Lung (tissue), 16 donors: ENCODE measurements around the gene CELF1. TPM values are rescaled to one million over a fixed set of nuclear protein-coding genes. Genes with fewer than 3 reads are reported as not detected.
A peak's percentile ranks its signal among the peaks of the same experiment; 100 is the strongest.

ENCODE experiments used
- ATAC-seq: fragments of 200-7000 bp; cut with Tn5 transposase; one replicate; pipeline ENCODE4 v1.9.1; 2020; ENCODE audit warnings: moderate number of reproducible peaks; ENCODE audit not compliant: insufficient read depth, low FRiP score
- DNase-seq, 3 donors: peaks; one replicate each; pipeline ENCODE4 v3.0.0-alpha.2; 2013 to 2017
- H3K27ac ChIP-seq, 2 donors: one replicate each; pipeline ENCODE4 v1.5.1; 2013; ENCODE audit warnings: mild to moderate bottlenecking in 2 of 2, moderate library complexity in 2 of 2, control low read depth in 1 of 2, inconsistent platforms in 1 of 2, low read depth in 1 of 2, low read length in 1 of 2
- H3K27me3 ChIP-seq, 3 donors: one replicate each; pipeline ENCODE4 v1.5.1; 2013; ENCODE audit warnings: low read length in 2 of 3; ENCODE audit not compliant: control insufficient read depth in 3 of 3, insufficient read depth in 3 of 3
- H3K36me3 ChIP-seq, 4 donors: one replicate each; pipeline ENCODE4 v1.5.1; 2013; ENCODE audit warnings: low read length in 4 of 4, mild to moderate bottlenecking in 1 of 4, moderate library complexity in 1 of 4; ENCODE audit not compliant: control insufficient read depth in 4 of 4, insufficient read depth in 4 of 4
- H3K4me1 ChIP-seq, 5 donors: one replicate each; pipeline ENCODE4 v1.5.1; 2013; ENCODE audit warnings: low read length in 5 of 5, mild to moderate bottlenecking in 2 of 5, moderate library complexity in 1 of 5; ENCODE audit not compliant: control insufficient read depth in 5 of 5, insufficient read depth in 5 of 5
- H3K4me3 ChIP-seq: one replicate; pipeline ENCODE4 v1.5.1; 2013; ENCODE audit warnings: mild to moderate bottlenecking, control low read depth, moderate library complexity
- H3K9ac ChIP-seq, 2 donors: one replicate each; pipeline ENCODE4 v1.5.1; 2013; ENCODE audit warnings: low read length in 2 of 2, control low read depth in 1 of 2; ENCODE audit not compliant: insufficient read depth in 1 of 2
- H3K9me3 ChIP-seq, 4 donors: one replicate each; pipeline ENCODE4 v1.5.1; 2013; ENCODE audit warnings: low read length in 3 of 4, mild to moderate bottlenecking in 1 of 4, moderate library complexity in 1 of 4; ENCODE audit not compliant: control insufficient read depth in 4 of 4, insufficient read depth in 3 of 4
- CTCF ChIP-seq: IDR thresholded peaks from 2 replicates; pipeline ENCODE4 v1.5.1; 2012; ENCODE audit warnings: mild to moderate bottlenecking; ENCODE audit errors: control extremely low read depth, extremely low read depth
- WGBS, 2 donors: extraction: QIAGEN DNeasy Blood & Tissue Kit; methylation state at CpG; one replicate each; pipeline ENCODE4 v1.1.7; 2013; 5-methylcytosine and 5-hydroxymethylcytosine counted together
- long read RNA-seq, 5 donors: transcript quantifications; one replicate each; lab custom pipeline, GENCODE V29; 2026
- polyA plus RNA-seq, 2 donors: library from polyadenylated mRNA; stranded (reverse); fragments of 200-250 nt; gene quantifications; one replicate each; pipeline ENCODE4 v1.2.1, GENCODE V29; 2013
- total RNA-seq, 2 donors: library from RNA; depleted of rRNA in 1 of 2; stranded (reverse); fragments of >200 nt in 1 of 2; gene quantifications; one replicate each; pipeline ENCODE4 v1.2.1, GENCODE V29; 2014 to 2021
- donor health status: control.
- donor health status: control.
- donor health status: Bipolar disorder and iron deficiency.
- donor health status: healthy.
- donor health status: DM: yes; HTN: yes; CAD: no.

The CELF1 gene
- total RNA-seq (100 to 1,000 TPM in 1 of 2 donors, 10 to 100 TPM in 1; 92.4 to 184 TPM), polyA plus RNA-seq (10 to 100 TPM; 32.2 to 35.2 TPM)
- long read RNA-seq, donor 1, partial matches to known transcripts = 5 of 9 reads
- long read RNA-seq, donor 1, other reads (novel, unspliced or antisense) = 0 of 9 reads
- long read RNA-seq, donor 2, partial matches to known transcripts = 23 of 24 reads
- long read RNA-seq, donor 2, other reads (novel, unspliced or antisense) = 0 of 24 reads
- long read RNA-seq, donor 3, partial matches to known transcripts = 0 of 1 reads
- long read RNA-seq, donor 3, other reads (novel, unspliced or antisense) = 0 of 1 reads
- long read RNA-seq, donor 4, partial matches to known transcripts = 157 of 217 reads
- long read RNA-seq, donor 4, other reads (novel, unspliced or antisense) = 59 of 217 reads
- long read RNA-seq, donor 5, partial matches to known transcripts = 90 of 92 reads
- long read RNA-seq, donor 5, other reads (novel, unspliced or antisense) = 0 of 92 reads

GRCh38 chr11:47552566-47553405 lies at the start of gene CELF1:
Gene CELF1 (minus strand): TSS chr11:47553132. CDS start chr11:47499523, 53,609 bp downstream.
- TF ChIP-seq CTCF = peak; percentile 69
- Histone ChIP-seq H3K36me3 (peaks cover 0 to 2% (median 0%) of the 10 kb centered on the region in 4 donors), H3K9ac (peak within 1 kb of the TSS; percentile 75 to 95), H3K9me3 (no peaks in the 10 kb centered on the region), H3K27me3 (no peaks in the 10 kb centered on the region), H3K4me1 (peaks cover 0 to 22% (median 6%) of the 10 kb centered on the region in 5 donors), H3K27ac (peak within 1 kb of the TSS; percentile 93 to 98), H3K4me3 (peak within 1 kb of the TSS; percentile 96)
- DNase-seq (peak; percentile 94 to 95 (median 94)), ATAC-seq (peak; percentile 99)
- WGBS, 2 donors = 1% methylated on average over 83 to 89 of the region's 89 CpGs

GRCh38 chr11:47599902-47600301 lies 47.0 kb upstream of the CELF1 start:
- no peak for TF ChIP-seq CTCF
- 73 to 79% methylated on average over 4 of the region's 4 CpGs for WGBS, 2 donors

GRCh38 chr11:47595967-47596366 lies 43.0 kb upstream of the CELF1 start:
- DNase-seq (no peak), ATAC-seq (no peak)
- peaks cover 0 to 2% (median 0%) of the 10 kb centered on the region in 4 donors for H3K9me3 ChIP-seq
- H3K4me3 ChIP-seq = no peak overlapping the region
- H3K36me3 ChIP-seq = no peaks in the 10 kb centered on the region
- 95 to 100% methylated on average over 1 of the region's 1 CpG for WGBS, 2 donors
- H3K9ac ChIP-seq = no peak overlapping the region
- H3K4me1 ChIP-seq = peaks cover 0 to 15% (median 5%) of the 10 kb centered on the region in 5 donors
- no peak overlapping the region for H3K27ac ChIP-seq
- H3K27me3 ChIP-seq = peaks cover 0 to 23% (median 12%) of the 10 kb centered on the region in 3 donors
- TF ChIP-seq CTCF = no peak

More at GRCh38 chr11:47599902-47600301, 47.0 kb upstream of the CELF1 start:
- Histone ChIP-seq H3K27me3 (peaks cover 0 to 3% (median 0%) of the 10 kb centered on the region in 3 donors), H3K27ac (no peak overlapping the region), H3K36me3 (no peaks in the 10 kb centered on the region), H3K4me3 (no peak overlapping the region), H3K9me3 (no peaks in the 10 kb centered on the region), H3K9ac (no peak overlapping the region), H3K4me1 (no peaks in the 10 kb centered on the region)
- DNase-seq (no peak), ATAC-seq (no peak)
